GM19351 (cell line): ENCODE results near the gene TBCE.
"Not testable (repeated sequence)": the region's sequence is repeated elsewhere in the genome, so short reads cannot be mapped to it uniquely, and the experiment has no call there.

Experiments used
- ATAC-seq: cut with Tn5 transposase; IDR thresholded peaks from one replicate; pipeline ENCODE4 v1.9.1; 2021; ENCODE audit warnings: mild to moderate bottlenecking, moderate library complexity; ENCODE audit not compliant: unreplicated experiment

TBCE gene

DNA sequence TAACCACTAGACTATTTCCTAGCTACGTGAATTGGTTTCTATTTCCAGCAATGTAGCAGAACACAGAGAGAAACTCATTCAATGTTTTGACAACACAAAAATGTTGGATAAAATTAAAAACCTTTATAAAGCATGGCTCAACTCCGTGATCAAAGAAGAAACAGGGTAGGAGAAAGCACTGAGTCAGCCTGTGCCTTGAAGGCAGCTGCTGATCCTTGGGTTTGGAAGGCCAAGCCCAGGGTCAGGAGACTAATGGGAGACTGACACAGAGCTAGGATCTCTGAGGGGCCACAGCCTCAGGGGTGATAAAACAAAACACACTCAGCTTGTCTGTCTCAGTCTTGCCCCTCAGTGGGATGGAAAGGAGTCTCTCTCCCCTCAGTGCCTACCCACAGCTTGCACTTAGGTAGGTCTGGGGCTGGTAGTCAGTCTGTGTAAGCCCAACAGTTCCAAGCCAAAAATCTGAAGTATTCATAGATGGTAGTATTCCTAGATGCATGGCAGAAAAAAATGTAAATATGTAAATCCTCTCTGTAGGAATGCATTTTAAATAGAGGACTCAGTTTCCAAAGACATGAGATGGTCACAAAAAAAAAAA is 83.8 kb downstream of the TBCE start:
- no peak for ATAC-seq

DNA sequence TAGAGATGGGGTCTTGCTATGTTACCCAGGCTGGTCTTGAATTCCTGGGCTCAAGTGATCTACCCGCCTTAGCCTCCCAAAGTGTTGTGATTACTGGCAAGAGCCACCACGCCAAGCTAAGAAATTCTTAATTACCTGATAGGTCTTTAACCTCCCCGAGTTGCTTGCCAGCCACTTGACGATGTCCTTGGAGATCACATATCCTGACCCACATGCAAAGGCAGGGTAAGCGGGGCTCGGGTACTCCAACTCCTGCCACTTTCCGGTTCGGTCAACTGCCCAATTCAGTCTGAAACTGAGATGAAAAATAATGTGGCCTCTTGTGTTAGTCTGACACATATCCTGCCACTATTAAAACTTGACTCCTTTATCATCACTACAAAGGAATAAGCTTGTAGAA is 86.8 kb downstream of the TBCE start:
- ATAC-seq: no peak

DNA sequence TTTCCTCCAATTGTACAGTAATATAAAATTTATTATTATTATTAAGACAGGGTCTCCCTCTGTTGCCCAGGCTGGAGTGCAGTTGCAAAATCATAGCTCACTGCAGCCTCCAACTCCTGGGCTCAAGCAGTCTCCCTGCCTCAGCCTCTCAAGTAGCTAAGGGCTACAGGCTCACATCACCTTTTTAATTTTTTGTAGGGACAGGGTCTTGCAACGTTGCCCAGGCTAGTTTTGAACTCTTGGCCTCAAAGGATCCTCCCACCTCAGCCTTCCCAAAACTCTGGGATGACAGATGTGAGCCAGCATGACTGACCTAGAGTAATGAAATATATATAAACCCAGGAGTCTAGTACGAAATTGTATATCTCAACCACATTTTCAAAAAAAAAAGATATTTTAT is 87.9 kb downstream of the TBCE start:
- ATAC-seq: no peak

DNA sequence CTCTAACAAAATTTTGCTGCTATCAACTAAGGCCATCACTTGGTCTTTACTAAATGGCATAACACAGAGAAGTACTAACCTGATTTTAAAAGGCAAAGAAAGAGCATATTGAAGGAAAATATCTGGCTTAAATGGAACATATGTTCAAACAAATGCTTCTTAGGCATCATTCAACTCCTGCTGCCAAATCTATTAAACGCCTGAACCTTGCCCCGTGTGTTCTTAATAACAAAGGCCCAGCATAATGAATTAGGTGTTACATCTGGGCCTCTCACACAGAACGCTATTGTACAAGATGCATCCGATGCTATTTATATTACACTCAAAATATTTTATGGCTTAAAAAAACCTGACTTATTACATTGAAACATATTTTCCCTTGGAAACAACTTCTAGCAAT is 88.6 kb downstream of the TBCE start:
- ATAC-seq: no peak

DNA sequence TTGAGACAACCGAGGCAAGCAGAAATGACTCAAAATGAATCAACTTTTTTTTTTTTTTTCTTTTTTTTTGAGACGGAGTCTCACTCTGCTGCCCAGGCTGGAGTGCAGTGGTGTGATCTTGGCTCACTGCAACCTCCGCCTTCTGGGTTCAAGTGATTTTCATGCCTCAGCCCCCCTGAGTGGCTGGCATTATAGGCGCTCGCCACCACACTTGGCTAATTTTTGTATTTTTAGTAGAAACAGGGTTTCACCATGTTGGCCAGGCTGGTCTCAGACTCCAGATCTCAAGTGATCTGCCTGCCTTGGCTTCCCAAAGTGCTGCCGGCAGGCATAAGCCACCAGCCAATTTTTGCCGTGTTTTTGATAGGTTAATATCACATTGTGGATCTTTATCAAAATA is 90.6 kb downstream of the TBCE start:
- ATAC-seq: not testable (repeated sequence)

DNA sequence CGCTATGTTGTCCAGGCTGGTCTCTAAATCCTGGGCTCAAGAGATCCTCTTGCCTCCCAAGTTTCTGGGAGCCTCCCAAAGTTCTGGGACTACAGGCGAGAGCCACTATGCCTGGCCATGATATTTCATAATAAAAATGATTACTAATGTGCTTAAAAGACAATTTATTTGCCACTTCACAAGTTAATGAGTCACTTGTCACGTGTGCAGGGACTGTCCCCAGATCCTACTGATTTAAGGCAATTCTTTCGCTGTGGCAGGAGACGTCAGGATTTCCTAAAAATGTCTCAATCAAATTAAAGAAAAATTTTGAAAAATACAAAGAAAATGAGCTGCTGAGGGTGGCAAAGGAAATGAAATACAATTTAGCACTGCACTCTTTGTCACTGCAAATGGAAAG is 93.5 kb downstream of the TBCE start:
- ATAC-seq: no peak

DNA sequence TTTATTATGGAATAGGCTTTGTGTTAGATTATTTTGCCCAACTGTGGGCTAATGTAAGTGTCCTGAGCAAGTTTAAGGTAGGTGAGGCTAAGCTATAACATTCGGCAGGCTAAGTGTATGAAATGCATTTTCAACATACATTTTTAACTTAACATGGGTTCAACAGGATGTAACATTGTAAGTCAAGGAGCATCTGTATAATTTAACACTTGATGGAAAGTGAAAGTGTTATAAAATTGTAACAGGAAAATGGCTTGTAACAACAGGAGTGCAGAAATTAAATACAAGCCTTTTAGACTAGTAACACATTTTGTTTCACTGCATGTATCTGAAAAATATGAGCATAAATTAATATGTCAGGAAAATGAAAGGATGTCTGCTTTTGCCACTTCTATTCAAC is 94.7 kb downstream of the TBCE start:
- no peak for ATAC-seq

DNA sequence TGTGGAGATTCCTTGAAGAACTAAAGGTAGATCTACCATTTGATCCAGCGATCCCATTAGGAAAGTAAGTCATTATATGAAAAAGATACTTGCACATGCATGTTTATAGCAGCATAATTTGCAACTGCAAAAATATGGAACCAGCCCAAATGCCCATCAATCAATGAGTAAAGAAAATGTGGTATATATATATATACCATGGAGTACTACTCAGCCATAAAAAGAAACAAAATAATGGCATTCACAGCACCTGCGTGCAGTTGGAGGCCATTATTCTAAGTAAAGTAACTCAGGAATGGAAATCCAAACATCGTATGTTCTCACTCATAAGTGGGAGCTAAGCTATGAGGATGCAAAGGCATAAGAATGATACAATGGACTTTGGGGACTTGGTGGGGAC is 95.6 kb downstream of the TBCE start:
- ATAC-seq: not testable (repeated sequence)

DNA sequence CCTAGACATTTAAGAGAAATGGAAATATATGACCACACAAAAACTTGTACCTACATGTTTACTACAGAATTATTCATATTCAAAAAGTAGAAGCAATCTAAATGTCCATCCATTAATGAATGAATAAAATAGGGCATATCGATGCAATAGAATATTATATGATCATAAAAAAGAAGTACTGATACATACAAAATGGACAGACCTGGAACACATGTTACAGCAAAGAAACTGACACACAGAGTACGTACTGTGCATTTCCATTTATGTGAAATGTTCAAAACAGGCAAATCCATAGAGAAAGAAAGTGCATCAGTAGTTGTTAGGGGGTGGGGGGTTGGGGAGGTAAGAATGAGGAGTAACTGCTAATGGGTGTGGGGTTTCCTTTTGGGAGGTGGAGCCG is 97.8 kb downstream of the TBCE start:
- ATAC-seq: no peak

DNA sequence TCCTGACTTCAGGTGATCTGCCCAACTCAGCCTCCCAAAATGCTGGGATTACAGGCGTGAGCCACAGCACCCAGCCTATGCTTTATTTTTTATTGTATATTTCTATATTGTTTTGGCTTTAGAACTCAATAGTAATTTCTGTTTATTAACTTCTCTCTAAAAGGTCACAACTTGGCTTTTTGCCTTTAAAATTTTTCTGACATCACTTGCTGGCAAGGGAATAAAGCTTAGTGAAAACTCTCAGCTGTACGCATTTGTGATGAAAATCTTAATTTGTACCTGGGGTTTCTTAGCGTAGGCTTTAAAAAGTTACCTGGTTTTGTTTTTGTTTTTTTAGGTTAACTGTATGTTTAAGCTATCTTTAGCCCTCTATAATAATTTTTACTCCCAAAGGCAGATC is 100.8 kb downstream of the TBCE start:
- ATAC-seq: no peak

DNA sequence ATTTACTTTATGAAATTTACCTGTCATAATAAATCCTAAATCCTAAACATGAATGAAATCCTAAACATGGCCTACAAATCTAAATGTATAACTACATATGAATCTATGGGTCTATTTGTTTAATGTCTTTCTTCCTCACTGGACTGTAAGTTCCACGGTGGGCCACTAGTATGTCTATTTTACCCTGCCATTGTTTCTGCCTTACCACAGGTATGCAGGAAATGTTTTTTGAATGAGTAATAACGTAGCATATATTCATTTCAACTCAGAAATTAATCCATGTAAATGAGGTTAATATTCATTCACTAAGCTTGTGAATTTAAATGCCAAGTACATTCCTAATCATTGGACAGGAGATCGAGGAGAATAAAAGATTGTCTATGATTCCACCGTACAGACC is 101.7 kb downstream of the TBCE start:
- no peak for ATAC-seq

DNA sequence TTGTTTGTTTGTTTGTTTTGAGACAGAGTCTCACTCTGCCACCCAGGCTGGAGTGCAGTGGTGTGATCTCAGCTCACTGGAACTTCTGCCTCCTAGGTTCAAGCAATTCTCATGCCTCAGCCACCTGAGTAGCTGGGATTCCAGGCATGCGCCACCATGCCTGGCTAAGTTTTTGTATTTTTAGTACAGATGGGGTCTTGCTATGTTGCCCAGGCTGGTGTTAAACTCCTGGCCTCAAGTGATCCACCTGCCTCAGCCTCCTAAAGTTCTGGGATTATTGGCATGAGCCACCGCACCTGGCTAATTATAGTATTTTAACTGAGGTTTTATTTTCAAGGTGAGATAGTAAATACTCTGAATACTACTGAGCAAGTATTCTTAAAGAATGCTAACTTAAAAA is 102.7 kb downstream of the TBCE start:
- ATAC-seq: not testable (repeated sequence)

DNA sequence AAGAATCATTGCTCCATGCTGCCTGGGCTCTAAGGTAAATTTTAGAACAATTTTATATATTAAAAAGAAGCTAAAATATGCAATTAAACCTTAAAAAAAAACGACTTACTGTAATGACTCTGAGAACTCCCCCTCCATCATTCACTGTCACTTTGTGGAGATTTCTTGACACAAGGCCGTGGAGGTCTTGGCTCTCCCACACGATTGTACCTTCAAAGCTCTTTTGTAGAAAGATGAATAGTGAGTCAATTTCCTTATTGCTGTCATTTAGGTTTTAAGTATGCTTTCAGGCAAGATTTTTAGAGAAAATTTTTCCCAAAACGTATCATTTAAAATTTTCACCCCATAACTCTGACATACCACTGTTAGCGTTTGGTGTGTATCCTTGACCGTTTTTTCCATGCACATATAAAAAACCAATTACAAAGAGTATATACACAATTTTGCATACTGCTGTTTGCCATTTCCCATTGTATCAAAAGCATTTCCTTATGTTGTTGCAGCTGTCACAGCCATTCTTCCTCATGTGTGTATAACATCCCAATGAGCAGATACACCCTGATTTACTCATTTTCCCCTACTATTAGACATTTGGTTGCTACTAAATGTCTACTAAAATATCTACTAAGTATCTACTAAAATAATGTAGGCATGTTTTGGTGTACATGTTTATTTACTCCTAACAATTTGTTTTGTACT is 103.7 kb downstream of the TBCE start:
- ATAC-seq: no peak

DNA sequence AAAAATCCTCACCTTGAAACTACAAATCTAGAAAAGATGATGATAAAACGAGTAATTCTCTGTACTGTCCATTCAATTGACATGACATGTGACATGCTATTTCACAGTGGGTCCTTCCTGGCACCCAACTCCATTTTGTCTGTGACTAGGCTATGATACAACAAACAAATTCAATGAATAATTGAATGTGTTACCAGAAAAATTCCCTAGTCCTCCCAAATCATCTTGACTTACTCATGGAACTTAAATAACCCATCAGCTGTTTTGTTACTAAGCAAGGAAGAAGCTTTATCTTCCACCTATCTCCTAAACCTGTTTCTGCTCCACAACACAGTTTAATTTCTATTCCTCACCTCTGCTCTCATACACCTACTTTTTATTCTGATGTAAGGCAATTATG is 106.6 kb downstream of the TBCE start:
- ATAC-seq: no peak

DNA sequence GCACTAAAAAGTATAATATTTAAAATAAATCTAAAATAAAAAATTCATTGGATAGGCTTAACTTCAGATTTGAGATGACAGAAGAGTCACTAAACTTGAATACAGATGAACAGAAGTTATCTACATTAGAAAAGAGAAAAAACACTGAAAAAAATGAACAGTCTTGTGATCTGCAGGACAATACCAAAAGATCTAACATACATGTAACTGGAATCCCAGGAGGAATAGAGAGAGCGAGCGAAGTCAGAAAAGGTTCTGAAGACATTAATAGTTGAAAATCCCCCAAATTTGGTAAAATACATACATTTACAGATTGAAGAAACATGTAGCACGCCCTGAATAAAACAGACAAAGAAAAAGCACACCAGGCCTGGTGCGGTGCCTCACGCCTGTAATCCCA is 115.9 kb downstream of the TBCE start:
- no peak for ATAC-seq

DNA sequence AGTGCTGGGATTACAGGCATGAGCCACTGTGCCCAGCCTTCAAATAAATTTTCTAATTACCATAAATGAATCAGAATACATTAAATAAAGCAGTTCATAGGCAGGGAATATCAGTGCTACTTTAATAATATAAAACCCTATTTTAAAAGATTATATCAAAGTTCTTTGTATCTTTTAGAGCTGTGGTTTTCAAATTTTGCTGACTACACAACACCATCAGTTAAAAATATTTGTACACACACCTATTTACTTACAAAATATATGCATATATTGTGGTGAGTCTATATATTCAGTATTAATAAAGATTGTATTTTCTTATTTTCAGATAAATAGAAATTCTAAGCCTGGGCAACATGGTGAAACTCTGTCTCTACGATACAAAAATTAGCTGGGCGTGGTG is 118.3 kb downstream of the TBCE start:
- no peak for ATAC-seq

DNA sequence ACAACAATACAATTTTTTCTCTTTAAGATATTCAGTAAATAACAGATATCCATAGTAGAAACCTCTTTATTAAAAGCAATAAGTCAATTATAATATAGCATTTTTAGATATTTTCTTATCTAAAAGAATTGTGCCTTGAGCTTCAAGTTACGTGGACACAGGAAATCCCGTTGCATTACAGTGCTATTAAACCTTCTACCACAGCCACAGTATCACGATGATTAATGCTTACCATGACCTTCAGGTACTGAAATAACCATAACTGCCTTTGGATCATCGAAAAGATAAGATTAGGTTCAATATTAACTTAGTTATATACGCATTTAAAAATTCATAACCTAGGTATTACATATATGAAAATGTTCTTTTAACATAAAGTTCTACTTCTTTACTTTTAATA is 119.1 kb downstream of the TBCE start:
- no peak for ATAC-seq

DNA sequence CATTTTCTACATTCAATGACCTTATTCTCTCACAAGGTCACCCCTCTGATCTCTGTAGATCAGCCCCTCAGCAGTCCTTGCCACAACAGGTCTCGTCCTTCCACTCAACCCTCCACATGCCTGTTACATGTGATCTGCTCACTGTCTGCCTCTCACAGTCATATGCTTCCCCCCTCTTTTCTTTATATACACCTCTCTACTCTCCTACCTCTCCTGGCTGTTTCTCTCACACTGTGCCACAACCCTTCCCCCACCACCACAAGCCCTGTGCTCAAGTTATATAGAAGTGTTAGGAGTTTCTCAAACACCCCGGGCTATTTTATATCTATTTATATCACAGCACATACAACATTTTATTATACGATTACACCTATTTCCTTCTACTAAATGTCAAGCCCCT is 124.4 kb downstream of the TBCE start:
- no peak for ATAC-seq

DNA sequence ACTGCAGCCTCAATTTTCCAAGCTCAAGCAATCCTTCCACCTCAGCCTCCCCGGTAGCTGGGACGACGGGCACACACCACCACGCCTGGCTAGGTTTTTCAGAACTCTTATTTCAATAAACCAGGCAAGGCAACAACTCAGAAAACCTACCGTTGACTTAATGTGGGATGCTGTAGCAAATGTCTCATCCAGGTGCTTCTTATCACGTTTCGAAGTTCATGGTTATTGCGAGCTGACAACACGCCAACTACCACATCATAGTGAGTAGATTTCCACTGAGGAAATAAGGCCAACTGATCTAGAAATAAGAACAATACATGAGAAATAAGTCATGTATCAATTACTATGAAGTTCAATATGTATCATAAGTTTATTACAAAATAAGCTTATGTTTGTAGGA is 127.3 kb downstream of the TBCE start:
- ATAC-seq: no peak

DNA sequence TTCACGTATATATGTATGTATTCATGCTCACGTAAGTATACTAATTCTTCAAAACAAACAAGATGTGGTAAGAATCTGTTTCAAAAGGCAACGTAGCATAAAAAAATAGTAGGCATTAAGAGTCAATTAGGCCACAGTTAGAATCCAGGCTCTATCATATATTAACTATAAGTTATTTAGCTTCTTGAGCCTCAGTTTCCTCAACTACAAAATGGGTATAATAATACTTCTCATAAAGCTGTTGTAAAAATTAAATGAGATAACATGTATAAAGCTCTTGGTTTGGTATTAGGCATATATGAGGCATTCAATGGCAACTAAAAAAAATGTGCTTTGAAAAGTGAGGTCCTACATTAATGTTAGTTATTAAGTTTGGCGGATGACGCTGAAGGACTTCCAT is 127.8 kb downstream of the TBCE start:
- ATAC-seq: no peak

DNA sequence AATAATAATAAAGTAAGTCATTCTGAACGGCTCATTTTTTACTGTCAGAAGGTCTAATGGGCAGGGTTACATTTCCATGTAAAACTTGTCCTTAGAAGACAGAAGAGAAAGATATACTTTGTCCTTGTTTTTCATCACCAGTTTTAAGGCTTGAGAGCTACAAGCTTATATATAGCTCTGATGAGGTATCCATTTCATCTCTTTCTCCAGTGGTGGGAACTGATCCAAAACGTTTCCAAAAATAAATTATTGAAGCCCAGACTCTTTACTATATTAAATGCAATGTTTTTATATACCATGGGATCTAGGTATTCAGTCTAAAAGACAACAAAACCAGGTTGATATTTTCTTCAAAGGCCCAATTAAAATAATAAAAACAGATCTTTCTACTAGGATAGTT is 128.3 kb downstream of the TBCE start:
- ATAC-seq: no peak

DNA sequence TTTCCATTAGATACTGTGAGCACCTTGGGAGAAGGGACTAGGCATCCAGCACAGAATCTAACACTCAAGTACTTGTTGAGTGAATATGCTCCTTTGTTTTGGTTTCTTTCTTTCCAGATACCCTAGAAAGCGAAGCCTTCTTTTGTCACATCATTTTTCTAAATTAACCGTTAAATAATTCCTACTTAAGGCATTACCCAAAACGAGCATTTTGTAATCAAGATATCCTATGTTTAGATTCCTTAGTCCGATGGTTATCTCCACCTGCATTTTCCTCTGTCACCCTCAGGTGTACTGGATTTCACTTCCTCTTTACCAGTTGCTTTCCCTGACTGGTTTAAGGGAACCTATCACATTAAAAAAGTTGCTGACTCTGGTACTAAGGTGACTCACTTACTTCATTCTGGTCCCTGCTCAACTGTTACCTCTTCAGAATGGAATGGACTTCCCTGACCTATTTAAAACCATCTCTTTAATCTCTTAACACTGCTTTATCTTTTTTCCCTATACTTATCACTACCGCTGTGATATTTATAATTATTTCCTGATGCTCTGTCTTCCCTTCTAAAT is 133.8 kb downstream of the TBCE start:
- ATAC-seq: no peak
